GM12878 (cell line): ENCODE data around the gene RPRD1B. TPM values are rescaled to one million over a fixed set of nuclear protein-coding genes. Genes with fewer than 3 reads are reported as not detected.

Source experiments
- BCL3 ChIP-seq: IDR thresholded peaks from 2 replicates; pipeline ENCODE4 v1.6.1; 2011; ENCODE audit warnings: borderline replicate concordance, low read depth, mild to moderate bottlenecking, moderate library complexity, low read length; ENCODE audit not compliant: insufficient read depth, poor library complexity, severe bottlenecking
- BCLAF1 ChIP-seq: fragments of 450-650 bp; IDR thresholded peaks from 2 replicates; pipeline ENCODE4 v1.6.1; 2017; ENCODE audit warnings: antibody characterized with exemption, mild to moderate bottlenecking, moderate library complexity
- CREM ChIP-seq: IDR thresholded peaks from 2 replicates; pipeline ENCODE4 v1.6.1; 2014; ENCODE audit warnings: antibody characterized with exemption, low read depth
- EZH2 ChIP-seq: IDR thresholded peaks from 2 replicates; pipeline ENCODE4 v1.6.1; 2012; ENCODE audit warnings: low read depth, mild to moderate bottlenecking, control low read depth, inconsistent platforms, low read length, borderline replicate concordance; ENCODE audit not compliant: control insufficient read depth
- FOXM1 ChIP-seq: IDR thresholded peaks from 2 replicates; pipeline ENCODE4 v1.6.1; 2012; ENCODE audit warnings: low read depth, mild to moderate bottlenecking, inconsistent platforms, low read length, moderate library complexity
- JUNB ChIP-seq: IDR thresholded peaks from 2 replicates; pipeline ENCODE4 v1.6.1; 2016; ENCODE audit warnings: antibody characterized with exemption, mild to moderate bottlenecking
- LARP7 ChIP-seq: fragments of 450-650 bp; IDR thresholded peaks from 2 replicates; pipeline ENCODE4 v1.6.1; 2017; ENCODE audit warnings: mild to moderate bottlenecking
- NR2C1 ChIP-seq: fragments of 450-650 bp; IDR thresholded peaks from 2 replicates; pipeline ENCODE4 v1.6.1; 2017; ENCODE audit warnings: antibody characterized with exemption, mild to moderate bottlenecking, moderate library complexity
- NR2C2 ChIP-seq: IDR thresholded peaks from 2 replicates; pipeline ENCODE4 v1.6.1; 2011; ENCODE audit warnings: borderline replicate concordance, low read depth; ENCODE audit not compliant: control insufficient read depth, insufficient read length
- POLR2A ChIP-seq: IDR thresholded peaks from 2 replicates; pipeline ENCODE4 v1.6.1; 2011; ENCODE audit warnings: low read depth, mild to moderate bottlenecking, low read length
- RAD21 ChIP-seq: IDR thresholded peaks from 2 replicates; pipeline ENCODE4 v1.6.1; 2011; ENCODE audit warnings: mild to moderate bottlenecking, low read depth, low read length, moderate library complexity; ENCODE audit not compliant: insufficient read depth
- RCOR1 ChIP-seq: conservative IDR thresholded peaks from 2 replicates; pipeline ENCODE4 v1.6.1; 2012; ENCODE audit warnings: low read depth, low read length, improper control_type of control experiment
- RELB ChIP-seq: fragments of 450-650 bp; IDR thresholded peaks from 2 replicates; pipeline ENCODE4 v1.6.1; 2017; ENCODE audit warnings: low read depth, mild to moderate bottlenecking, moderate library complexity
- SKIL ChIP-seq: fragments of 450-650 bp; IDR thresholded peaks from 2 replicates; pipeline ENCODE4 v1.6.1; 2017; ENCODE audit warnings: mild to moderate bottlenecking, low read depth, inconsistent platforms; ENCODE audit not compliant: poor library complexity, severe bottlenecking
- SP1 ChIP-seq: IDR thresholded peaks from one replicate; pipeline ENCODE4 v1.6.1; 2011; ENCODE audit warnings: low read depth, low read length
- polyA plus RNA-seq, 11 experiments: library from polyadenylated mRNA; depleted of rRNA in 4 of 11; unstranded in 6 of 11; stranded (reverse) in 5 of 11; fragments of >200 nt; fragmentation: Nextera tagmentation in 4 of 11; fragmentation: Illumina TruSeq in 1 of 11; extraction: Ambion mirVana in 4 of 11; extraction: Trizol in 1 of 11; gene quantifications; 1 replicate in 1 of 11; 2 replicates in 10 of 11; pipeline versions ENCODE4 v1.2.1 to v1.2.3, GENCODE V29; 2011 to 2016; ENCODE audit warnings: inconsistent platforms in 2 of 11, missing spikeins in 2 of 11, low read depth in 1 of 11
- total RNA-seq, 4 experiments: library from RNA; depleted of rRNA in 3 of 4; stranded (reverse); fragments of >200 nt in 3 of 4; fragmentation: Illumina TruSeq in 1 of 4; extraction: Trizol in 1 of 4; gene quantifications; 2 replicates each; pipeline versions ENCODE4 v1.2.1 to v1.2.3, GENCODE V29; 2013 to 2021
- TF ChIP-seq, protein P1 (sequence below): IDR thresholded peaks from 2 replicates; pipeline ENCODE4 v1.6.1; 2011; ENCODE audit warnings: mild to moderate bottlenecking, low read depth, low read length, moderate library complexity; ENCODE audit not compliant: insufficient replicate concordance
- TF ChIP-seq, protein P2 (sequence below): fragments of 450-650 bp; conservative IDR thresholded peaks from 2 replicates; pipeline ENCODE4 v1.6.1; 2017; ENCODE audit warnings: mild to moderate bottlenecking, moderate library complexity

Gene RPRD1B
- total and polyA plus RNA-seq, 10 of the 15 experiments (the other 5 are each of a cell fraction or from before 2014, with no cell fraction given), result 5.2 to 40.2 (median 30.0) TPM

DNA sequence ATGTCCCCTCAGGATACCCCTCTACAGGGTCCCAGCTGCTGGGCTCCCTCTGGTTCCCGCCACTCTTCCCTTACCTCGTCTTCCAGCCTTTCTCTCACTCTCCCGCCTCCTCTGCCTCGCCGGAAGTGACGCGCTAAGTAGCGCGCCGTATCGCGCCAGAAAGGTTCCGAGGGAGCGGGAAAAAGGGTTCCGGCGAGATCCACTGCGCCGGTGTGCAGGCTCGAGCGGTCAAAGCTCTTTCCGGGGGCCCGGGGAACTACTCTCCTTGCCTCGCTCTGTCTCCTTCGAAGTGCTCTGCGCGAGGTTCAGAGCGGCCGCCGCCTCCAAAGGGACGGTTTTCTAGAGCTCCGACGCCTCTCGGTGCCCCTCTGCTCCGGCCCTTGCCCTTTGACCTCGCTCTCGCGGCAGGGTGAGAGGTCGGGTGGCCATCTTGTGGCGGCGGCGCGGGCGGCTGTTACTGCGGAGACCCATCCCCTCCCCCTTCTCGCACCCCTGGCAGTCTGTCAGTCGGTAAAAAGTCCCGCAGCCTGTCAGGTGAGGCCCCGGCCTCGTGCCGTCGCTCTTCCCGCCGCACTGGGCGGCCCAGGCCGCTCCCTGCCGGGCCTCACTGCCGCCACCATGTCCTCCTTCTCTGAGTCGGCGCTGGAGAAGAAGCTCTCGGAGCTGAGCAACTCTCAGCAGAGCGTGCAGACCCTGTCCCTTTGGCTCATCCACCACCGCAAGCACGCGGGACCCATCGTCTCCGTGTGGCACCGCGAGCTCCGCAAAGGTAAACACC is at the start of gene RPRD1B, which contains the start of gene TTI1 (continued):
- no peak for TF ChIP-seq EZH2
- peak; percentile 100 for TF ChIP-seq NR2C1
- TF ChIP-seq RELB, result peak; percentile 96
- TF ChIP-seq RCOR1, result 0 out of 2 replicates have a peak, but pooled peaks have one; percentile 42
- no peak for TF ChIP-seq JUNB
- no peak for TF ChIP-seq BCLAF1
- no peak for TF ChIP-seq BCL3
- no peak for TF ChIP-seq FOXM1
- peak; percentile 58 for TF ChIP-seq LARP7
- peak; percentile 87 for TF ChIP-seq POLR2A
- TF ChIP-seq CREM, result peak; percentile 99
- TF ChIP-seq, protein P1, sequence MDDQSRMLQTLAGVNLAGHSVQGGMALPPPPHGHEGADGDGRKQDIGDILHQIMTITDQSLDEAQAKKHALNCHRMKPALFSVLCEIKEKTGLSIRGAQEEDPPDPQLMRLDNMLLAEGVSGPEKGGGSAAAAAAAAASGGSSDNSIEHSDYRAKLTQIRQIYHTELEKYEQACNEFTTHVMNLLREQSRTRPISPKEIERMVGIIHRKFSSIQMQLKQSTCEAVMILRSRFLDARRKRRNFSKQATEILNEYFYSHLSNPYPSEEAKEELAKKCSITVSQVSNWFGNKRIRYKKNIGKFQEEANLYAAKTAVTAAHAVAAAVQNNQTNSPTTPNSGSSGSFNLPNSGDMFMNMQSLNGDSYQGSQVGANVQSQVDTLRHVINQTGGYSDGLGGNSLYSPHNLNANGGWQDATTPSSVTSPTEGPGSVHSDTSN, result no peak
- TF ChIP-seq SKIL, result no peak
- TF ChIP-seq, protein P2, sequence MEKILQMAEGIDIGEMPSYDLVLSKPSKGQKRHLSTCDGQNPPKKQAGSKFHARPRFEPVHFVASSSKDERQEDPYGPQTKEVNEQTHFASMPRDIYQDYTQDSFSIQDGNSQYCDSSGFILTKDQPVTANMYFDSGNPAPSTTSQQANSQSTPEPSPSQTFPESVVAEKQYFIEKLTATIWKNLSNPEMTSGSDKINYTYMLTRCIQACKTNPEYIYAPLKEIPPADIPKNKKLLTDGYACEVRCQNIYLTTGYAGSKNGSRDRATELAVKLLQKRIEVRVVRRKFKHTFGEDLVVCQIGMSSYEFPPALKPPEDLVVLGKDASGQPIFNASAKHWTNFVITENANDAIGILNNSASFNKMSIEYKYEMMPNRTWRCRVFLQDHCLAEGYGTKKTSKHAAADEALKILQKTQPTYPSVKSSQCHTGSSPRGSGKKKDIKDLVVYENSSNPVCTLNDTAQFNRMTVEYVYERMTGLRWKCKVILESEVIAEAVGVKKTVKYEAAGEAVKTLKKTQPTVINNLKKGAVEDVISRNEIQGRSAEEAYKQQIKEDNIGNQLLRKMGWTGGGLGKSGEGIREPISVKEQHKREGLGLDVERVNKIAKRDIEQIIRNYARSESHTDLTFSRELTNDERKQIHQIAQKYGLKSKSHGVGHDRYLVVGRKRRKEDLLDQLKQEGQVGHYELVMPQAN, result peak; percentile 76
- TF ChIP-seq NR2C2, result peak; percentile 93
- TF ChIP-seq SP1, result no peak
- no peak for TF ChIP-seq RAD21
